ENCODE measurements around the gene KLF6. TPM values are rescaled to one million over a fixed set of nuclear protein-coding genes. Genes with fewer than 3 reads are reported as not detected.

The KLF6 gene
- total RNA-seq, 1 donor from 2014 or later = 98.5 TPM

DNA sequence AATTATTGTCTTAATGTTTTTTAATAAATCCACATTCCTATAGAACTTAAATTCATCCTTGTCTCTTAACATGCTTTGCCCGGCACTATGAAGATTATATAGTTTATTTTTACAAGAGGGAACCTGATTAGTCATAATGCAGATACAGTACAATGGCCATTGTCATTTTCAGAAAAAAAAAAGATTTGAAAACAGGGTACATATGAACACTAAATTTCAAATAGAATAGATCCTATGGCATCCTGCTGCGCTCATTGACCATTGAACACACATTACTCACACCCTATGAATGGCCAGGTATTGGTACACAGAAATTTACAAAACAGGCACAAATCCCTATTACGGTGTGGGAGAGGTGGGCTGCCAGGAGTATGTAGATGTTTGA, 2.0 kb upstream of the KLF6 start:
- ATAC-seq = no peak

DNA sequence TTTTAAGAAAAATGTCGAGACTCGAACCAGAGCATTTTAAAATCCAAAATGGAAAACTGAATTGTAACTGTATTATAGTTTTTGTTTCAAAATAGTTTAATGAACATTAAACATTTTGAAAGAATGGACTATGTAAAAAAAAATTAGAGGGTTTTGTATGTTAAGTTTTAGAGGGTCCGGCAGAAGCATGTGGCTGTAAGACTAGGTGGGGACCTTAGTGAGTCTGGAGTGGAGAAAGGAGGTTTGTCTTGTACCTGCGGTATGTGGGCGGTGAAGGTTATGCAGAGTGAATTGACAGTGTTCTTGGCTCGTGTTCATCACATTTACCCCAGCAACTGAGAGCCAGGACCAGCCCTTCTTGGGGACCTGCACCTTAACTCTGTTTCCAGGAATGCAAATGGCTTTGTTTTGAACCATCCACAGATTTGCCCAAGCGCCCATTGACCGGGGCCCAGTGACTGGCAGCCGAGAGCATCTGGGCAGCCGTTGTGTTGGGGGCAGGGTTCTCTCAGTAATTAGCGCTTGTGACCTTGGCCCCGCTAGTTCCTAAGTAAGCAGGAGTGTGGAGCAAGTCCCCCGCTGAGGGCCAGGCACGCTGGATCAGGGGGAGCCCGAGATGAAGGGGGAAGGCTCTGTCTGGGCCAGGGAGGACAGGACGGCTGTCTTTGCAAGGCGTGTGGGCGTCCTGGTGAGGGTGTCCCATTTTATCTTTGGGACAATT, 1.4 kb upstream of the KLF6 start:
- no peak for ATAC-seq

DNA sequence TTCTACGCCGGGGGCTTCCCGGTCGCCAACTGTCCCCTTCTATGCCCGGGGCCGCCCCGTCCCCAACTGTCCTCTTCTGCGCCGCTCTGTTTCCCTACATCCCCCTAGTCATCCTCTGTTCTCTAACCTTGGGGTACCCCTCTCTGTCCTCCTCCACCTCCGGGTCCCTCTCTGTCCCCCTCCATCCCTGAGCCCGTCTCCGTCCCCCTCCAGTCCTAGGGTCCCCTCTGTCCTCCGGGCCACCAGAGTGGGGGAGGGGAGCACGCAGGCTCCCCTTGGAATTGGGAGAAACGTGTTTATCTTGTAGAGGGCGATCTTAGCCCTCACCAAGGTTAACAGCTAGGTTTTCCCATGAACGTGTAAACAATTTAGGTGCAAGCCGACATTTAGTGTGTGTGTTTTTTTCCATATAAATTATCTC, 852 bp upstream of the KLF6 start:
- ATAC-seq = peak; percentile 2

DNA sequence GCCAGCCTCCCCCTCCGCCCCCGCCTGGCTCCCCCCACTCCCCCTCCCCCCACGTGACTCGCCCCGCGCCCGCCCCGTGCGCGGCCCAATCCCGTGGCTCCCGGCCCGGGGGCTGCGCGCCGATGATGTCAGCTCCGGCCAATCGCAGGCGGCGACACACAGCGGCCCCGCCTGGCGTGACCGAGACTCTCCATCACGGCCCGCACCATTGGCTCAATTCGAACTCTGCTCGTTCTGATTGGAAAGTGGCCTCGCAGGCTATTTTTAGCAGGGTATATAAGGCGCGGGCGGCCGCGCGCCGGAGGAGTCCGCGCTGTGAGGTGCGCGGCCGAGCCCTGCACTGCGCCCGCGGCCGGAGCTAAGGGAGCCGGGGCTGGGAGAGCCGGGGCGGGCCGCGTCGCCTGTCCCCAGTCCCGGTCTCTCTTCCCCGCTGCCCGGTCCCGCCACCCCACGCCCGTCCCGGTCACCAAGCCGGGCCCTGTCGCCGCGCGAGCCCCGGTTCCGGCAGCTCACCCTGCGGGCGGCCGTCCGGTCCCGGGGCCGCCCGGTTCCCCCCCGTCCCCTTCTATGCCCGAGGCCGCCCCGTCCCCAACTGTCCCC, 342 bp upstream of the KLF6 start:
- peak; percentile 85 for ATAC-seq

DNA sequence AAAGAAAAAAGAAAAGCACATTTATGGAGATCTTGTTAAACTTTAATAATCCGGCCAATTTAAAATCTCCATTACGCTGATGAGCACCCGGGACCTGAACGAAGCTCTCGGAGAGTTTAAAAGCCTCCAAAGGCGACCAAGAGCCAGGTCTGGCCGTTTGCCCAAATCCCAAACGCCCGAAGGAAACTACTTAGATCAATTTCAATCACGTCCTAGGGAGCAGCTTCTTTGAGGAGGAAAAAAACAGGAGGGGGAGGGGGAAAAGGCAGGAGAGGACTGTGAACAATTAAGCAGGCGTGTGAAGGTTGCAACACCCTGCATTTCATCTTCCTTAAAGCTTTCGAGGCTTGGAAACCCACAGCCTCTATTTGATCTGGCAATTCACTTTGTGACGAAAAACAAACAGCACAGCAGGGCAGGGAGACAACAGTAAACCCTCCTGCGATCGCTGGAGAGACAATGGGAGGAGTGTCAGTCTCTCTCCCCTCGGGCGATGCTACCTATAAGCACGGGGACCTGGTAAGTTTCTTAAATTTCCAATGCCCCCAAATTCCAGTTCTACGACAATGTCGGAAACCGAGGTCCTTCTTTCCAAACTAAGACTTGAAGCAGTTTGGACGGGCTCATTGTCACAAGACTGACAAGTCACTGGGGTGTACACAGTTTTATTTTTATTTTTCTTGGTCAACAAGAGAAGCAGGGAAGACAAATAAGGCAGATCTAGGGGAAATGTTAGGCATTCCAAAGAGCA, 1.2 kb downstream of the KLF6 start:
- peak; percentile 1 for ATAC-seq

DNA sequence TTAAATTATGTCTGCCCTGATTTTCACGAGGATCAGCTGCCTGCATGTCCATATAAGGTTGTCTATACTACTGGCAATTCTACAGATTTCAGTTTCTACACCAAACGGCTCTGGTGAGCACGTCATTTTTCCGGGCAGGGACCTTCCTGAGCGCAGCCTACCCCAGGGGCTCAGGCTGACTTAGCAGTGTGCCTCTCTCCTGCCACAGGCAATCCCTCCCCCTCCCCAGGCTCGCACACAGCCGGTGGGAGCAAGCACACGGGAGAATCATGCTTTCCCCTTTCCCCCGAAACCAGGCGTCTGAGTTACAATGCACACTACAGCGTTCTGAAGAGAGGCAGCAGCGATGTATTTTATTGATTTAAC, 1.7 kb downstream of the KLF6 start:
- ATAC-seq = peak; percentile 6

DNA sequence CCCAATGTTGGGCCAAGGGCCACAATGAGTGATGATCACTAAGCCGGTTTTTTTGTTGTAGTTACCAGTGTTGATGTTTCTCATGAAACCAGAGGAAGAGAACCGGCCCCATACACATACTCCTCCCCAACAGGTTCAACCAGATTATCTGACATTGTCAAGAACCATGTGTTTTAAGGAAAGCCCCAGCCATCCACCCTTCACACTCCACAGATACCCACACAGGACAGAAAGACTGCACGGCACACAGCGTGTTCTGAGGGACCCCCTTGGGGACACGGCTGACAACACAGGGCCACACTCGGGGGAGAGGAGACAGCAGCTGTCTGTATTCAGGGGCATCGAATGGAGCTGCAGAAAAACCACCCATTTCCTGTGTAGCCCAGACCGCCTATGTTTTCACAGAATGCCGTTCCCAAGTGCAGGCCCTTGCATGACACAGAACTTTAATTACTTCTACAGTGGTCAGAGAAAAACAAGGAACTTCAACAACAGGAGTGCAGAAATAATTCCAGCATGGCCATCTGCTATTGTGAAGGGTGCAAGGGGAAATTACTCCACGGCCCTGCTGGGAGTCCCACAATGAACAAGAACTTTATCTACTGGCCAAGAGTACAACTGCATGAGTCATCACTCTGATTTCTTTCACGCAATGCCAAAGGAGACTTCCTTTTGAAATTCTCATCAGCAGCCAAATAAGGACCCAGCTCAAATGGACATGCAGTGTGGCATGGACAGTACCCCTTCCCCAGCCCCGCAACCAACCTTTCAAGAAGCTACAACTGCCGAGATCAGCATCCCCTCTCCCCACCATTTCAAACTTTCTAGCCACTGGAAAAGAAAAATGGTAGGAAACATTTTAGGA, 2.3 kb downstream of the KLF6 start:
- peak; percentile 50 for ATAC-seq

DNA sequence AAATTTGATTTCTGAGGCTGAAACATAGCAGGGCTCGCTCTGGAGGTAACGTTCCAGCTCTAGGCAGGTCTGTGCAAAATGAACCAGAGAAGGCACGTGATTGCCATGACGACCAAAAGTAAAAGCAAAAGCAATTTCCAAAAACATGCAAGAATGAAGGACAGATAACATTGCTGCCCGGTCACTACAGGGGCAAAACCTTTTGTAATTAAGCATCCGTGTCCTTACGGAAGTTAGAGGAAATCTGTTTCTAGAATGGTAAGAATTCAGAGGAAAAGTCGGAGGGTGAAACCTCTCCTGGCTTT, 2.9 kb downstream of the KLF6 start:
- ATAC-seq = no peak

DNA sequence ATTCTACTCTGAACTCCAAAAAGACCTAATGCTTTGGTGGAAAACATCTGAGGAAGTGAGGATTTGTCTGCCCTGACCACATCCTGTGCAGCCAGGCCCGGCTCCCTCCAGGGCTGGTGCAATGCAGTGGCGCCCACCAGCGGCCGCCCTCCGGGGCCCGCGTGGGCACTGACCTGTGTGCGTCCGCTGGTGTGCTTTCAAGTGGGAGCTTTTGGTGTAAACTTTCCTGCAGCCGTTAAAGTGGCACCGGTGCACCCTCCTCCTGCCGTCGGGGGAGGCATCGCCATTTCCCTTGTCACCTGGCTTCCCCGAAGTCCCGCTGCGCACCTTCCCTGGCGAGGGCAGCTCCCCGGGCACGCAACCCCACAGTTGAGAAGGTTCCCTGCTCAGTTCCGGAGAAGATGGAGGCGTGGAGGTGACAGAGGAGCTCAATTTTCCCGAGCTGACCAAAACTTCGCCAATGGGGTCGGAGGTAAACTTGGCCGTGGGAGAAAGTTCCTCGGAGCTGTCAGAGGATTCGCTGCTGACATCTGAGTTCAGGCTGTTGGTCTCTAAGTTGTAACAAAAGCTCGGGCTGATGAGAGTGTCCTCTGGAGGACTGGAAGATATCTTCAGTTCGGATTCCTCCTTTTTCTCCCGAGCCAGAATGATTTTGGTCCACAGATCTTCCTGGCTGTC, 3.4 kb downstream of the KLF6 start:
- no peak for ATAC-seq

DNA sequence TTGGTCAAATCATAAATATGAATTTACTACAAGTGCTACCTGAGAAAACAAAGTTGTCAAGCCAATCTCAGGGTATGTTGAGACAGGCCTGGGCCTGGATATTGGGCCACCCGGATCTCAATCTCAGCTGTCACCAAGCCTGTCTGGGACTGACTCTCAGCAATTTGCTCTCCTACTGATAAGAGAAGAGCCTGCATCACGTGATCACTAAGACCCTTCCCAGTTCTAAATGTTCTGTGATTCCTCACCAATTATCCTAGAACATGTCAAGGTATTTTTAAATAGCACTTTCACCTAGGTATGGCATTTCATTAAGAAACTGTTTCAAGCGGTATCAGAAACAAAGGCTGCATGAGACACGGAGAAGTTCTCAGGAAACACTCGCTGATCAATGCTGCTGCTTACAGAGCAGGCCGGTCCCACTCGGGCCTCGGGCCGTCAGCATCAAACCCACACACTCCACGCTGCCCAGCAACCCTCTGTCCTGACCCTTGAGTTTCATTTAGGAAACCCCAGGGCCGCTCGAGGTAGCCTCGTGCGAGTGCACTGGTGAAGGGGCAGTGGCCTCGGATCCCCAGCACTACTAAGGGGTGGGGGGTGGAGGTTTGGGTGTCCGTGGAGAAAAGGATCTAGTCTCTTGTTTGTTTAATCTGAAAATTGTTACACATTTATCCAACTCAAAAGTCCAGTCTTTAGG, 4.1 kb downstream of the KLF6 start:
- no peak for ATAC-seq

DNA sequence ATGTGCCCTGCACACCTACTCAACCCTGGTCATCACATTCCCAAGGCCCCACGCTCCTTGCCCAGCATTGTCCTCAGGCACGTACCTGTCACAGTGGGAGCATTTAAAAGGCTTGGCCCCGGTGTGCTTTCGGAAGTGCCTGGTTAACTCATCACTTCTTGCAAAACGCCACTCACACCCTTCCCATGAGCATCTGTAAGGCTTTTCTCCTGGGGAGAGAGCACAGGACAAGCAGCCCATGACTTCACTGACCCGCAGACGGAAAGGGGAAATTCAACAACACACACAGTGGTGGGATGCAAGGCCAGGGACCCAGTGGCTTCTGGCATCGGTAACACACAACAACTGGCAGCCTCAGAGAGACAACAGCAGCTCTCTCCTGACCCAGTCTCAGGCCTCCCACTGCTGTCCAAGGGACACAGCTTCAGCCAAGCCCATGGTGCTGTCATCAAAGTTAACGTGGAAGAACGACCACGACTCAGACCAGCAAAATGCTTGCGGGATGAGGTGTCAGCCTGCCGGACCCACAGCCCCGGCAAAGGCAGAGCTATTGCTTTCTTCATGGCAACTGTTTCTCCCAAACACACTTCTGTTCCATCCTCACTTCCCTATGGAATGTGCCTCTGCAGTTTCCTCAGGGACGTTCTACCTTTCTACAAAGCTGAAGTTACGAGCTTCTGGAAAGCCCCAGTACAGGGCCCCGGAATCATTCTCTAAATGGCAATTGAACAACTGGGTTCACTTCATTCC, 4.8 kb downstream of the KLF6 start:
- peak; percentile 3 for ATAC-seq

DNA sequence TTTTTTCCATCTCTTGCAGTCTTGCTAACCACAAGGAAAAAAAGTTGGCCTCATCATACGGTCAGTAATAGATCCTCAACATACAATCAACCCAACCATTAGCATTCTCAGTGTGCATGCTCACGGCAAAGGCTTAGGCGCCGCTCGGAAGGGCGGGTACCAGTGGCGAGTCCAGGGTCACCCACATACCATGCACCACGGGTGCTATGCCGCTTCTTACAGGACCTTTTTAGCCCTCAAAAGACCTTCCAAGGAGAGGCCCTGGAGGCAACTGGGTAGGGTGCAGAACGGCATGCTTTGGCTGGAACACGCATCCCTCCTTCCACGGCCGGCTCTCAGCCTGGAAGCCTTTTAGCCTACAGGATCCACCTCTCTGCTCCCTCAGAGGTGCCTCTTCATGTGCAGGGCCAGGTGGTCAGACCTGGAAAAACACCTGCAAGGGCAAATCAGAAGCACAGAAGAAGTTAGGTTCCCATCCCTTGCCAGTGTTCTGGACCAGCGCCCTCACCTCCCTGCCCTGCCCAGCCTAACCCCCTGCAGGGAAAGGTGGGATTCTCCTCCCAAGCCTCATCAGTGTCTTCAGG, 5.8 kb downstream of the KLF6 start:
- no peak for ATAC-seq

DNA sequence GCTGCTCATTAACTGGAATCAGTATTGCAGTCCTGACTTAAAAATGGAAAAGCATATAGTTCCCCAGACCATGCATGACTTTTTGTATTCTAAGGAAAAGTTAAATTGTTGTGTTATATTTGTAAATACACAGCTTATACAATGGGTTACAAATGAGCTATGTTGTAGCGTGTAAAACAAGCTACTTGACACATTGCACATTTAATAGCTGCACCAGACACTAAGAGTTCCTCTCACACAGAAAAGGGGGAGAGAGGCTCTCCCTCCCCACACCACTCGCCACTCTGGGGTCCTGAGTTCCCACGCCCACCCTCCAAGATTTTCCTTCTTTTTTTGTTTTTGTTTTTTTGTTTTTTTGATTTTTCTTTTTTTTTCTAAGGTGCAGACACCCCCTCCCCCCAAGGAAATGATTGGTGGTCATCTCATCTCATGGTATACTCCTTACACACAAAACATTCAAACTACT, 6.3 kb downstream of the KLF6 start:
- no peak for ATAC-seq

DNA sequence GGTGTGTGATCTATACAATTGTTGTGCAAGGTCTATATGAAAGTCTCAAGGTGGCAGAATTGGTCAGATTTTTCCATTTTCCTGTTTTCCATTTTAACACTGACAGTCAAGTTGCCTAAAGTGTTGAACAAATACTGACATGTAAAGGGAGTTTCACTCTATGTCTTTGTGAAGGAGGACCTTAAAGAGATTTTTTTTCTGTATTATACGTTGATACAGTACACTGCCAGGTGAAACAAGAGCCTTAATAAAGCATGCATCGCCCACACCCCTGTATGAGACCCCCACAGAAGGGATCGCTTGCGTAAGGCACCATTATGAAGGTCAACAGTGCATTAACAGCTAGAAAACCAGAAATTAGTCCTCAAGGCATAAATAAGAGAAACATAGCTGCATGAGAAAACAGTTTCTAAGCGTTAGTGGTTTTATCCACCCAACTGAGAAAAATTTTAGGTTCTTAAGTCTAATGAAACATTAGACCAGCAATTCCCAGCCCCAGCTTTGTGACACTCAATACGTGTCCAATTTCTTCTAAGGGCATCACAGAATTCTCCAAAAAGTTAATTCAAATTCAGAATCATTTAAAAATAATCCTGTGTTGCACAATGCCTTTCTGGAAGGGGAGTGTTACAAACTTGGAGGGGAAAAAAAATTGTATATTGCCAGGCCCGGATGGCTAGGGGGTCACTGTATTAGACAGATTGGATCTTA, 6.9 kb downstream of the KLF6 start:
- ATAC-seq = no peak

DNA sequence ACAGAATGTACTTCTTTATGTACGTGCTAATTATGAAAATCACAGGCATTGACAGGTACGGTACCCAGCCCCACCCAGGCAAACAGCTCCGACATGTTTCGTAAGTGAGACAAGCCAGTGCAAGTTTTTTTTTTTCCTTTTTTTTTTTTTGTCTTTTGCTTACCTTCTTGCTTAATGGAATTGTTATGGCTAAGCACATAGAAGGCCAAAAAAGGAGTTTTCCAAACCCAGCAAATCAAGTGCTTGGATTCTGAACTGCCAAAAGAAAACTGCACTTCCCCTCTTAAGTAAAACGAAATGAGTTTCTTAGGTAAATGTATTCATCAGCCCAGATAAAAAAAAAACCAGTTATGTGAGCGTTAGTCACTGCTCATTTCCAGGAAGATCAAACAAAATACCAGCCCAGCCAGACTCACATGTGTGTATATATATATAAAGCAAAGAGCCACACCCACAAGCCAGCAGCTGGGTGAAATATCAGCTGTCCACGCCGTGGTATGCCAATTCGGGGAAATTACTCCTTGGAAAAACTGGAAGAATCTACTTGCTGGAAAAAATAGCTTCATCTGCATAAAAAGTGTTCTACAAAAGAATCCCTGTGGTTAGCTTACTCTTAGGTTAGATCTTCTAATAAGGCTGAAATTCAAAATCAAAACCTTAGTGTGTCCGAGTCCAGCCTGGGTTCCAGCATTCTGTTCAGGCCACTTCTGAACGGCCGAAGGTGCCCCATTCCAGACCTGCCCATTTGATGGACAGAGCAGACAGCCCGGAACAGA, 8.0 kb downstream of the KLF6 start:
- peak; percentile 65 for ATAC-seq

DNA sequence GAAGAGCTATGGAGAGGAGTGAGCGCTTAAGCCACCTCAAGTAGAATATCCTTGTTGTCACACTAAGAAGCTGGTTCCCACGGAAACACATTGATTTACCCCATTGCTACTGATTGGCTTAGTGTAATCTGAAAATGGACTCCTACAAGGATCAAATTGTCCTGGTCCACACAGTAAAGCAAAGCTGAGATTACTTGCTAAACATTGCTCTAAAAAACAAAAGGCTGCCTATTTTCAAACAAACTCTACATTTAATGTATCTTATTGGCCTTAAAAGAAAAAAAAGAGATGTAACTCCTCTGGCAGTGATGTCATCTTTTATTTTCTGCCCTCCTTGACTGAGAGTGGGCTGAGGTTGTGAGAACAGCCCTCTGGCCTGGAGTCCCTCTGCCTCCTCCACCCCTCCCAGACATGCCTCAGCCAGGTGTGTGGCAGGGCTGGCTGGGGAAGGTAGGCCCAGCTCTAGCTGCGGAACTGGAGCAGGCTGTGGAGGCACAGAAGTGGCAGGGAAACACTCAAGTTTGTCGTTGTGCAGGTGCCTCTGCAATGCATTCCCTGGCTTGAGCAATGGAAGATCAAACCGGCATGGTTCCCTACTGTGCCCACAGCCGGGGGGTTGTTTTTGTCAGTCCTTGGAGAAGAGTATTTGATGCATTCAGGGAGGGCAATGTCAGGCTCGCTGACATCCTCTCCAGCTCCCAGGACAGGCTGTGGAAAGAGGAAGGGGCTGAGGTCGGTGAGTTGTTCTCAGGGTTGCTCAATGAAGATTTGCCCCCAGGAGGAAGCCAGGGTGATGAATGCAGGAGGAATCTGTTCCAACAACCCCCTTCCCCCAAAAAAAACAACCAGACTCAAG, 9.1 kb downstream of the KLF6 start:
- ATAC-seq = peak; percentile 15

DNA sequence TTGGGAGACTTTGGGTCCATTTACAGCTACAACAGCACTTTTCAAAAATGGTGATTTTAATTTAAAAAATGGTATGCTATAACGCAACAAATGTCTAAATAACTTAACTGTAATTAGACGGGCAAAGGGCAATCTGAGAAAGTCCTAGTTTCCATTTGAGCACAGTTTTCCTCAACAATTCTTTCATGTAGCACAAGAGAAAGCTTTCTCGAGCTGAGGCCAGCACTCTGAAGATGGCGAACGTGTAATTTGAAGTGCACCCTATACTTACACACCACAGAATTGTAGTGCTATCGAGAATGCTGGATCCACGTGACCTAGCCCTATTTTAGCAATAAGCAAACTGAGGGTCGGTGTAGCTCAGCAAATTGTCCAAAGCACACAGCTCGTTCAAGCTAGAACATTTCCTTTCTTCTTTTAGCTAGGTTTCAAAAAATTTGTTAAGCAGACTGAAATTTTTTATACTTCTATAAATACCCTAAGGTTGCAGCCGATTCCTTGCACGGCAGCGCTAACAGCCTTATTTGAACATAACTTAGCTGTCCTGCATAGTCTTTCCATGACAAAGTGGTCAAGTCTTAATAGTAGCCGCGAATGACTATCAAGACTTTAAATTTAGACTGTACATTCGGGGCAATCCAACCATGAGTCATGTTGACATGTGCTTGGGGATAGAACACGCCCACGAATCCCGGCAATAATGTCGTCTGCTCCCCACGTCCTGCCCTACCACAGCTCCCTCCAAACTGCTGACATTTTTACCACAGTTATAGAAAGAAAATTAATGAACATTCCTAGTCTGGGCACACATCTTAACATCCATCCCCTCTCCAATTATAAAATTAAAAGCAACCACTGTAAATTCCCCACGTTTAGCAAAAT, 10.0 kb downstream of the KLF6 start:
- peak; percentile 16 for ATAC-seq

Data from esophagus mucosa (tissue), 1 donor.